Measurements from ENCODE around the gene GAB2. TPM values are rescaled to one million over a fixed set of nuclear protein-coding genes. Genes with fewer than 3 reads are reported as not detected.

The GAB2 gene
- polyA plus RNA-seq, 2 of the 4 experiments (the other 2 are of a cell fraction), result 2.8 to 4.7 TPM

GRCh38 chr11:78188286-78189173 is 229.1 kb downstream of the GAB2 start, which contains the start of the genes KCTD21 and USP35 (continued):
- TF ChIP-seq E2F6 (IDR thresholded peaks at IDR 0.05; ENCODE audit: borderline replicate concordance, low read depth) (no peak), MAZ (IDR thresholded peaks at IDR 0.05; ENCODE audit: borderline replicate concordance, low read depth, low read length) (0 out of 2 replicates have a peak, but pooled peaks have one; percentile 74), PHF8 (IDR thresholded peaks at IDR 0.05; ENCODE audit: borderline replicate concordance, low read depth) (peak; percentile 60; the same call in 1 of the 2 replicates), ZNF302 (CRISPR knock-in tag; IDR thresholded peaks at IDR 0.05) (no peak), EHMT2 (IDR thresholded peaks at IDR 0.05; ENCODE audit: low read depth) (no peak), MAFK (IDR thresholded peaks at IDR 0.05; ENCODE audit: partially characterized antibody) (no peak), JUN (IDR thresholded peaks at IDR 0.05) (peak in 1 of 2 experiments; percentile 82; a peak in 4 of 5 replicates), MAX (IDR thresholded peaks at IDR 0.05) (peak; percentile 68), HOXB5 (CRISPR knock-in tag; IDR thresholded peaks at IDR 0.05) (no peak), MYC (IDR thresholded peaks at IDR 0.05; ENCODE audit: borderline replicate concordance, low read length) (peak; percentile 67; the same call in 1 of the 2 replicates), FOSL2 (IDR thresholded peaks at IDR 0.05) (no peak), FOSL2 (CRISPR knock-in tag; IDR thresholded peaks at IDR 0.05) (no peak), NFE2L2 (conservative IDR thresholded peaks at IDR 0.05; ENCODE audit: low read length) (no peak), HDAC2 (IDR thresholded peaks at IDR 0.05) (peak; percentile 99), POLR2A (IDR thresholded peaks at IDR 0.05; ENCODE audit: low read length) (peak; percentile 76), ZSCAN20 (CRISPR knock-in tag; IDR thresholded peaks at IDR 0.05) (no peak), GATA3 (IDR thresholded peaks at IDR 0.05; ENCODE audit: borderline replicate concordance) (no peak), ELK1 (IDR thresholded peaks at IDR 0.05; ENCODE audit: low read depth, low read length) (no peak), FOXS1 (CRISPR knock-in tag; IDR thresholded peaks at IDR 0.05) (no peak), PBX3 (IDR thresholded peaks at IDR 0.05) (no peak), JUNB (IDR thresholded peaks at IDR 0.05) (no peak), NPAS2 (CRISPR knock-in tag; IDR thresholded peaks at IDR 0.05; ENCODE audit: borderline replicate concordance) (no peak), BCL3 (IDR thresholded peaks at IDR 0.05) (peak; percentile 47; the same call in 1 of the 3 replicates), ZC3H11A (IDR thresholded peaks at IDR 0.05) (no peak), RNF2 (IDR thresholded peaks at IDR 0.05; ENCODE audit: borderline replicate concordance, low read depth) (no peak), NR3C1 (IDR thresholded peaks at IDR 0.05) (no peak), CHD2 (IDR thresholded peaks at IDR 0.05; ENCODE audit: low read length, partially characterized antibody) (no peak), TP53 (CRISPR knock-in tag; IDR thresholded peaks at IDR 0.05) (no peak), CHD4 (IDR thresholded peaks at IDR 0.05; ENCODE audit: borderline replicate concordance) (peak; percentile 67; the same call in 1 of the 2 replicates), ZFP36 (IDR thresholded peaks at IDR 0.05; ENCODE audit: borderline replicate concordance, partially characterized antibody) (no peak), CEBPB (IDR thresholded peaks at IDR 0.05) (no peak), SREBF2 (IDR thresholded peaks at IDR 0.05) (no peak), HOXB13 (CRISPR knock-in tag; IDR thresholded peaks at IDR 0.05; ENCODE audit: low read depth) (no peak), HES2 (IDR thresholded peaks at IDR 0.05) (no peak), RFX5 (IDR thresholded peaks at IDR 0.05) (0 out of 2 replicates have a peak, but pooled peaks have one; percentile 47)
